GM18508 (cell line): ENCODE measurements around the gene NR0B2.
"Not testable (repeated sequence)": the region's sequence is repeated elsewhere in the genome, so short reads cannot be mapped to it uniquely, and the experiment has no call there.

Experiments used
- ATAC-seq: cut with Tn5 transposase; IDR thresholded peaks from one replicate; pipeline ENCODE4 v1.9.1; 2021; ENCODE audit warnings: moderate number of reproducible peaks; ENCODE audit not compliant: insufficient read depth, unreplicated experiment

The NR0B2 gene

GRCh38 chr1:26894263-26894662, 19.5 kb downstream of the NR0B2 start:
- ATAC-seq = no peak

DNA sequence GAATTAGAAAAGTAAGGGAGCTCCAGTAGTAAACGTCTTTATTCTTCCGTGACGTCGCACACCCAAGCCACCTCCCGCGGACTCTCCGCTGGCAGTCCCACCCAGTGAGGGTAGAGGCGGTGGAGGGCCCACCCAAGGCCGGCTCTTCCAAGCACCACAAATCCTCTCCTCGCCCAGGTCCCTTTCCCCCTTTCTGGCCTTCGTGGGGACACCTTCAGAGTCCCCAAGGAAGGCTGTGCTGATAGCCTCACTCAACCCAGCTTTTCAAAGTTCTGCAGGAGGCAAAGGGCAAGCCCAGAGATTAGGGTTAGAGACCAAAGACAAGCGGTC, 23.3 kb downstream of the NR0B2 start:
- ATAC-seq = no peak

DNA sequence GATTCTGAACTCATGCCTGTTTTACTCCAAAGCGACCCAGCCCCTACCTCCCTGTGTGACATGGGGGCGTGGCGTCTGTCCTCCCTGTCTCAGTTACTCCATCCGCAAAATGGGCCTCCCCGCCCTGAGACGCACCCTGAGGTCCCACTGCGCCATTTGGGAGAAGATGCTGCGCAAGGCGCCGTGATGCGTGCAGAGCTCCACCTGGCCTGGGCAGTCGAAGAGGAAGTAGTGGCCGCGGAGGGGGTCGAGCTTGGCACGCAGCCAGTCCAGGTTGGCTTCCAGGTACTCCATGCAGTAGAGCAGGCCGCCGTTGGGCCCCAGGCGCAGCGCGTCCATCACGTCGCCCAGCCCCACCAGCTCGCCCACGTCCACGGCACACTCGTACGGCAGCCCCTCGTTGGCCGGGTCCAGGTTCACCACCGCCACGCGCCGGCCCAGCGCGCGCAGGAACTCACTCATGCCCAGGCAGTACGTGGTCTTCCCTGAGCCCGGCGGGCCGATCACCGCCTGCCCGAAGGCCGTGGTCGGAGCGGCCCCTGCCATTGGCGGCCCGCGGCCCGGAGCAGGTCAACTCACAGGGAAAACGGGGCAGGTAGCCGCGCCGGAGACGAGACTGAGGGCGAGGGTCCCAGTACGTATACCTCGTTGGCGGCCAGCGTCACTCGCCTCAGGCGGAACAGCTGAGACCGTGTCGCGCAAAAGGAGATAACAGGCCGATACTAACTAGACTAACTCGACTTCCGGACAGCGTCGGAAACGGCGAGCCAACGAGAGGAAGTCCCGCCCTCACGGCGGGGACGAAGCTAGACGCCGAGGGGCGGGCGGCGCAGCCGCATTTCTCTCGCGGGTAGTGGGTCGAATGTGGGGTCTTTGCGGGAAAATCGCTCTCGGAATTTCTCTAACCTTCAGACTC, 24.0 kb downstream of the NR0B2 start, which contains the start of gene GPN2:
GPN2 (minus strand) TSS at position 733 of the 916 bp plus-strand sequence; CDS start at position 546, 187 bp downstream.
- ATAC-seq = no peak

GRCh38 chr1:26888231-26888630, 25.5 kb downstream of the NR0B2 start:
- ATAC-seq = no peak

DNA sequence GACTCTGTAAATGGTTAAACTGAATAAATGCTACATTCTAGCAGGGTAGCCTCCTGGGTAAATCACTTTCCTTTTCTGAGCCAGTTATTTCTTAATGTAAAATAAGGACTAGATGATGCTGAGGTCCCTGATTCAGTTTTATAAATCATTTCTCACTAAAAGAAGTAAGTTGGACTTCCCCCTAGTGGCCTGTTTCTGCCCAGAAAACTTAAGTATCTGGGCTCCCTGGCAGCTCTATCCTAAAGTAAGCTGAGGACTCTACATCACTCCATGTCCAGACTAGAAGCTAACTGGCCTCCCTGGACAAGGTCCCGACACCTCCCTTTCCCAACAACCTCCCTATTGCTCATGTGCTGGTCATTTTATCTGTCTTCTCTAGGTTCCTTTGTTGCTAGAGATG, 26.6 kb downstream of the NR0B2 start:
- ATAC-seq = no peak

DNA sequence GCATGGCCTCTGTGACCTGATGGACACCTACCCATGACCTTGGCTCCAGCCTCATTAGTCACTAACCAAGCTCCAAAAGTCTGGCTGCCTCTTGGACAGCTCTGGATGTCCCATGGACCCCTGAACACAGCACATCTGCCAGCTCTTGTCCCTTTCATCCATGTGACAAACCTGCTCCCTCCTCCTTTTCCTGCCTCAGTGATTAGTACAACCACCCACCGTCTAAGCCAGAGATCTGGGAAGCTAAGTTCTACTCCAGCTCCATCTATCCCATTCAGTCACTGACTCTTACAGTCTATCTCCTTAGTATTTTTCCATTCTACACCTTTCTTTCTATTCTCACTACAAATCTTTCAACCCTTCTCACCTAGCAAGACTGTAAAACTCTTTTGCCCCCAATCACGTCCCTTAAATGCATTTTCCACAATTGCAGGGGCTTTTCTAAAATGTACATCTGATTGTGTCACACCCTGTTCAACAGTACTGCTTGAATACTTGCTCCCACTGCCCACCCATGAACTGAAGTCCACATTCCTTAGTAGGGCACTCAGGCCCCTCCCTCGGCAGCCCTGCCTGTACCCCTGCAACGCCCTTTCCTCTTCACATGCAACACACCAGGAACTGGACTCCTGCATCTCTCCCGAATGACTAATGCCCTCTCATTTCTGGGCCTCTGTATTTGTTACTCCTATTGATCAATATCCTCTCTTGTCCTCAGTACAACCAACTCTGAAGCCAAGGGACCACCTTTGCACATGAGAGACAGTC, 30.9 kb downstream of the NR0B2 start:
- ATAC-seq = no peak

GRCh38 chr1:26881611-26882010, 32.2 kb downstream of the NR0B2 start:
- not testable (repeated sequence) for ATAC-seq

- no peak for ATAC-seq
Observed at GRCh38 chr1:26879793-26880192, 34.0 kb downstream of the NR0B2 start.

DNA sequence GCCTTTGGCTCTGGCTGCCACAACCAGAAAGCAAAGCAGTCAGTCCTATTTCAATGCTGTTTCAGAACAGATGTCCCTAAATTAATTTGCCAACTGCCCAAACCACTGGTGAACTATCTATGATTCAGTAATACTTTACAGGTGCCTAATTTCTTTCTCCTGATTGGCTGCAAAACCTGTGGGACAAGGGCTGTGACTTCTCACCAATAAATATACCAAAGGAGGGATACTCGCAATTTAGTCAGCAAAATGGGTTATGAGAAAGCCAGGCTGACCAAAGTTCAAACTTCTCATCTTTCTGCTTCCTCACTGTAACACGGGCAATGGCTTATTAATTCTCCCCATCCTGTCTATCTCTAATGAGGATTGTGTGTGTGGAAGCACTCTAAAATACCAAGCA, 36.4 kb downstream of the NR0B2 start:
- no peak for ATAC-seq

DNA sequence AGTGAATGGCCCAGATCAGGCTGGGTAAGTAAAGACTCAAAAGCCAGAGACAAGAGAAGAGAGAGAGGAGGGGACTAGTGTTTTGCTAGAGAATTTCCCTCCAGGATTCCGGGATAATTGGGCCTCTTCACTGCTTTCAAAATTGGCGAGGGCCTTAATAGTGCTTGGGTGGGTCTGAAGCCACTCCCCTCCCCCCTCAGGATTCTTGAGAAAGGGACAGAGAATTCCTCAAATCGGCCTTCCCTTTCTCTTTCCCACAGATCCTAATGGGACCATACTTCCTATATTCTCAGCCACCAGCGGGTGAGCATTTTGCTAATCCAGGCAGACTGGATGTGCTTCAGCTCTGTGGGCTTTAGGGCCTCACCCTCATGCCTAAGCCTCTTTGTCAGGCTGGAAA, 38.9 kb downstream of the NR0B2 start:
- no peak for ATAC-seq

DNA sequence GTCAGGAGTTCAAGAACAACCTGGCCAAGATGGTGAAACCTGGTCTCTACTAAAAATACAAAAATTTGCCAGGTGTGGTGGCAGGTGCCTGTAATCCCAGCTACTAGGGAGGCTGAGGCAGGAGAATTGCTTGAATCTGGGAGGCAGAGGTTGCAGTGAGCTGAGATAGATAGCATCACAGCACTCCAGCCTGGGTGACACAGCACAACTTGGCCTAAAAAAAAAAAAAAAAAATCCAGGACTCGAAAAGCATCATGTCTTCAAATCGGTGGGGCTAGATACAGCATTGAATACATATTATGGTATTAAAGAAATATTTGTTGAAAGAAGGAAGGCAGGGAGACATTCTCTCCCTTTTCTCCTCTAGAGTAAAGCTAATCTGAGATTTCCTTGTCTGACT, 40.7 kb downstream of the NR0B2 start:
- not testable (repeated sequence) for ATAC-seq

- peak; percentile 81 for ATAC-seq
Observed at GRCh38 chr1:26864610-26865480, 48.9 kb downstream of the NR0B2 start.

GRCh38 chr1:26863685-26864077, 50.1 kb downstream of the NR0B2 start:
- no peak for ATAC-seq

DNA sequence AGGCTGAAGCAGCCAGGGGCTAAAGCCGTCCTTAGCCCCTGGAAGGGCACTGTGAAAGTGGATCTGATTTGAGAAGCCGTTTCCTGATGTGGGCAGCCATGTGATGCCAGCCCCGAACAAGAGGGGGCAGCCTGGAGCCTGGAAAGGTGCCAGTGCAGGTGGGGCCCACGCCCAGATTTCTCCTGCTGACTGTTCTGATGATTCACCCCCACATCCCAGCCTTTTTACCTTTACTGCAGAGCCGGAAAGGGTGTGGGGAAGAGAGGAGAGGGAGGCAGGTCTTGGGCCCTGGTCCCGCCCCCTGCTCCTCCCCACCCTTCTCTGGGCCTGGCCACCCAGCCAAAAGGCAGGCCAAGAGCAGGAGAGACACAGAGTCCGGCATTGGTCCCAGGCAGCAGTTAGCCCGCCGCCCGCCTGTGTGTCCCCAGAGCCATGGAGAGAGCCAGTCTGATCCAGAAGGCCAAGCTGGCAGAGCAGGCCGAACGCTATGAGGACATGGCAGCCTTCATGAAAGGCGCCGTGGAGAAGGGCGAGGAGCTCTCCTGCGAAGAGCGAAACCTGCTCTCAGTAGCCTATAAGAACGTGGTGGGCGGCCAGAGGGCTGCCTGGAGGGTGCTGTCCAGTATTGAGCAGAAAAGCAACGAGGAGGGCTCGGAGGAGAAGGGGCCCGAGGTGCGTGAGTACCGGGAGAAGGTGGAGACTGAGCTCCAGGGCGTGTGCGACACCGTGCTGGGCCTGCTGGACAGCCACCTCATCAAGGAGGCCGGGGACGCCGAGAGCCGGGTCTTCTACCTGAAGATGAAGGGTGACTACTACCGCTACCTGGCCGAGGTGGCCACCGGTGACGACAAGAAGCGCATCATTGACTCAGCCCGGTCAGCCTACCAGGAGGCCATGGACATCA, 50.7 kb downstream of the NR0B2 start, which contains the start of gene SFN:
SFN (plus strand) TSS at position 369 of the 904 bp plus-strand sequence; CDS start at position 433, 64 bp downstream.
- no peak for ATAC-seq

DNA sequence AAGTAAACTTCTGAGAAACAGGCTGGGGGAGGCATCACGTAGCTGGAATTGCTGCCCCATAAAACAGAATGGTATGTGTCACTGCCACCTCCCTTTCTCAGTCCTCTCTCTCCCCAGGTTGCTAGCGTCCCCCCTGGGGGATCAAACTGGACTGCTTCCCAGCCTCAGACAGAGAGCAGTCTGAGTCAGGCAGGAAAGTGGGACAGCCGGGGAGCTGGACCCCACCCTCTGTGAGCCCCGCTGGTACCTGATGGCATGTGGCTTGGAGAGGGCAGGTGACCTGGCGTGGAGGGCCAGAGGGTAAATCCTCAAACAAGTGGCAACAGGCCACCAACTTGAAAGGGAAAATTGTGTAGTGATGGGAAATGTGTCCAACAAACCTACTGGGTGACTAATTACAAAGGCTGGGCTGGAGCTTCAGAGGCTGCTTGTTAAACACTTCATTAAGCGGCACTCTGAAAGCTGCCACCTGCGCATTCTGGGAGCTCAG, 51.8 kb downstream of the NR0B2 start:
- ATAC-seq = no peak
